SU-DHL-6 (cell line): ENCODE data around the gene RAP1B.

Source experiments
- H2AFZ ChIP-seq: fragments of 200-600 bp; sonication (generic); 2 replicates; pipeline ENCODE4 v1.6.1; 2014; ENCODE audit warnings: low read depth, mild to moderate bottlenecking, moderate library complexity, mixed read lengths, antibody characterized with exemption, low read length; ENCODE audit not compliant: severe bottlenecking
- H3F3A ChIP-seq: fragments of 200-600 bp; shearing (Covaris generic); 2 replicates; pipeline ENCODE4 v1.6.0; 2016; ENCODE audit warnings: antibody characterized with exemption, mild to moderate bottlenecking; ENCODE audit not compliant: insufficient read depth
- H3K27ac ChIP-seq: fragments of 200-600 bp; sonication (generic); 2 replicates; pipeline ENCODE4 v1.5.1; 2016; ENCODE audit warnings: low read depth, mild to moderate bottlenecking, low read length, moderate library complexity, mixed read lengths
- H3K27me3 ChIP-seq: fragments of 200-600 bp; sonication (generic), shearing (Covaris generic); 2 replicates; pipeline ENCODE4 v1.6.0; 2014; ENCODE audit warnings: mild to moderate bottlenecking, low read length
- H3K36me3 ChIP-seq: fragments of 200-600 bp; sonication (generic); 2 replicates; pipeline ENCODE4 v1.6.1; 2014; ENCODE audit warnings: mild to moderate bottlenecking, low read length, mixed read lengths
- H3K4me2 ChIP-seq: fragments of 300-600, 200-600 bp; shearing (Covaris generic), sonication (generic); 2 replicates; pipeline ENCODE4 v1.6.0; 2014; ENCODE audit warnings: low read length, low read depth, mild to moderate bottlenecking; ENCODE audit not compliant: poor library complexity, severe bottlenecking
- H3K4me3 ChIP-seq: fragments of 200-600 bp; sonication (generic); 2 replicates; pipeline ENCODE4 v1.5.1; 2014; ENCODE audit warnings: antibody characterized with exemption, low read length, mild to moderate bottlenecking, mixed read lengths; ENCODE audit not compliant: insufficient read depth, poor library complexity, severe bottlenecking
- H3K79me2 ChIP-seq: fragments of 200-600 bp; sonication (generic); 2 replicates; pipeline ENCODE4 v1.6.1; 2014; ENCODE audit warnings: mild to moderate bottlenecking, low read length, moderate library complexity; ENCODE audit not compliant: insufficient read depth
- H3K9ac ChIP-seq: fragments of 200-600 bp; sonication (generic); 2 replicates; pipeline ENCODE4 v1.7.0; 2014; ENCODE audit warnings: mild to moderate bottlenecking, low read length
- H3K9me2 ChIP-seq: fragments of 200-600 bp; sonication (generic); replicated peaks from 2 replicates; pipeline ENCODE4 v1.6.1; 2014; ENCODE audit warnings: low read length; ENCODE audit not compliant: insufficient read depth
- H3K9me3 ChIP-seq: fragments of 200-600 bp; sonication (generic); 2 replicates; pipeline ENCODE4 v1.6.1; 2014; ENCODE audit warnings: low read length, mixed read lengths; ENCODE audit not compliant: insufficient read depth
- H4K20me1 ChIP-seq: fragments of 200-600 bp; sonication (generic); 2 replicates; pipeline ENCODE4 v1.6.1; 2014; ENCODE audit warnings: low read depth, mild to moderate bottlenecking, antibody characterized with exemption, low read length, moderate library complexity, mixed read lengths
- EZH2phosphoT487 ChIP-seq: fragments of 200-600 bp; sonication (generic), shearing (Covaris generic); conservative IDR thresholded peaks from 2 replicates; pipeline ENCODE4 v1.6.1; 2018; ENCODE audit warnings: mild to moderate bottlenecking, antibody characterized with exemption, low read length, moderate library complexity, mixed read lengths
- TF ChIP-seq, protein P1 (sequence below): fragments of 200-600 bp; sonication (generic); IDR thresholded peaks from one replicate; pipeline ENCODE4 v1.5.1; 2017; ENCODE audit warnings: antibody characterized with exemption, mild to moderate bottlenecking, low read length, moderate library complexity; ENCODE audit not compliant: insufficient read depth, poor library complexity, severe bottlenecking

RAP1B gene

DNA sequence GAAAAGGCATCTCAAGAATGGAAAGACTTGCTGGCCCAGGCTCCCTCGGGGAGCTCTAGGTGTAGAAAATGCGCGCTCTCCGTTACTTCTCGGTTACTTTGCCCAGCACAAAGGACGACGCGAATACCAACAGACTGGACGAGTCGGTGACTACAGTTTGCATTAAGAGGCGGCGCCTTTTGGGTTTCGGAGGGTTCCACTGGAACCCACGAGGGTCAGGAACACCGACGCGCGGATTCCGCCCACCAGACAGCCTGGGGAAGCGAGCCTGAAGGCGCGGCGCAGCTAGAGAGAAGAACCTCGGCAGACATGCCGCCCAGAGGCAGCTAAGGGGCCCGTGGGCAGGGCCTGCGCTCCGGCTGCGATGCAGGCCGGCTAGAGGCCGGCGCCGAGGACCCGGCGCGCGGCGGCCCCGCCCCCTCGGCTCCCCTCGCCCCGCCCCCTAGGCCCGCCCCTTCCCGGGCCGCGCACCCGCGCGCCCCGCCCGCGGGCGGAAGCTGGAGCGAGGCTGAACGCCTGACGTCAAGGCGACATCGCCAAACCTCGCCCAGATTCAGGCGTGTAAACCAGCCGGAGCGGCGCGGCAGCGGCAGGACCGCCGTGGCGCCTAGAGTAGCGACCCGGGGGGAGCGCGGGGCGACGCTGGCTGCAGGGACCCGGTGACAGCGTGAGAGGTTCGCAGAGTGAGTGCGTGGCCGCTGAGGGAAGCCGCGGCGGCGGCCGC, at the start of gene RAP1B:
RAP1B (plus strand) TSS at position 530 of the 724 bp plus-strand sequence. CDS start 37,826 bp downstream, outside the sequence.
- peak within 1 kb of the TSS; percentile 95 for H3K4me2 ChIP-seq
- no peaks in the 10 kb centered on the region for H3K9me3 ChIP-seq
- peak within 1 kb of the TSS; percentile 87 for H3K27ac ChIP-seq

DNA sequence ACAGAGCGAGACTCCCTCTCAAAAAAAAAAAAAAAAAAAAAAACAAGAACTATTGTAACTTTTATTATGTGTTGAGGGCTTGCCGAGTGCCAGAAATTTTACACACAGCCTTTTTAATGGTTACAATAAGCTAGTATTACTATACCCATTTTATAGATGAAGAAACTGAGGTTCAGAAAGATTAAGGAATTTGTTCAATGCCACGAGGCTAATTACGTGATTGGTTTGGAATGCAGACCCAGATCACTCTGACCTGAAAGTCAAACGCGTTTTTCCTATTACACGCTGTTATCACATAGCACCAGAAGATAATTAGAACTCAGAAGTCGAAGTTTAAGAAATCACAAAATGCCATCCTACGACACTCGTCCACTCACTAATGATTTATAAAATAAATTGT, 48.9 kb upstream of the RAP1B start:
- H4K20me1 ChIP-seq, result no peaks in the 10 kb centered on the region
- H3K36me3 ChIP-seq, result no peaks in the 10 kb centered on the region
- no peaks in the 10 kb centered on the region for H3F3A ChIP-seq
- H3K27me3 ChIP-seq, result no peaks in the 10 kb centered on the region
- no peak overlapping the region for H2AFZ ChIP-seq
- H3K4me2 ChIP-seq, result no peak overlapping the region
- TF ChIP-seq, protein P1, sequence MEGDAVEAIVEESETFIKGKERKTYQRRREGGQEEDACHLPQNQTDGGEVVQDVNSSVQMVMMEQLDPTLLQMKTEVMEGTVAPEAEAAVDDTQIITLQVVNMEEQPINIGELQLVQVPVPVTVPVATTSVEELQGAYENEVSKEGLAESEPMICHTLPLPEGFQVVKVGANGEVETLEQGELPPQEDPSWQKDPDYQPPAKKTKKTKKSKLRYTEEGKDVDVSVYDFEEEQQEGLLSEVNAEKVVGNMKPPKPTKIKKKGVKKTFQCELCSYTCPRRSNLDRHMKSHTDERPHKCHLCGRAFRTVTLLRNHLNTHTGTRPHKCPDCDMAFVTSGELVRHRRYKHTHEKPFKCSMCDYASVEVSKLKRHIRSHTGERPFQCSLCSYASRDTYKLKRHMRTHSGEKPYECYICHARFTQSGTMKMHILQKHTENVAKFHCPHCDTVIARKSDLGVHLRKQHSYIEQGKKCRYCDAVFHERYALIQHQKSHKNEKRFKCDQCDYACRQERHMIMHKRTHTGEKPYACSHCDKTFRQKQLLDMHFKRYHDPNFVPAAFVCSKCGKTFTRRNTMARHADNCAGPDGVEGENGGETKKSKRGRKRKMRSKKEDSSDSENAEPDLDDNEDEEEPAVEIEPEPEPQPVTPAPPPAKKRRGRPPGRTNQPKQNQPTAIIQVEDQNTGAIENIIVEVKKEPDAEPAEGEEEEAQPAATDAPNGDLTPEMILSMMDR, result no peak
- no peak for TF ChIP-seq EZH2phosphoT487
- no peaks in the 10 kb centered on the region for H3K79me2 ChIP-seq
- H3K4me3 ChIP-seq, result no peak overlapping the region
- H3K9me2 ChIP-seq, result no peaks in the 10 kb centered on the region
- H3K9me3 ChIP-seq, result no peaks in the 10 kb centered on the region
- no peak overlapping the region for H3K9ac ChIP-seq
- no peak overlapping the region for H3K27ac ChIP-seq

More for the DNA sequence above, at the start of gene RAP1B:
- Histone ChIP-seq H3K4me3 (peak within 1 kb of the TSS; percentile 99), H3K36me3 (no peaks in the 10 kb centered on the region), H2AFZ (peak within 1 kb of the TSS; percentile 86), H3K9me2 (no peaks in the 10 kb centered on the region), H4K20me1 (peaks cover 24% of the 10 kb centered on the region; the same call in 1 of the 2 replicates), H3K79me2 (peaks cover 44% of the 10 kb centered on the region), H3K9ac (peak within 1 kb of the TSS; percentile 91), H3F3A (peaks cover 14% of the 10 kb centered on the region; the same call in 1 of the 2 replicates), H3K27me3 (no peaks in the 10 kb centered on the region)
- TF ChIP-seq, protein P1, result no peak
- TF ChIP-seq EZH2phosphoT487, result no peak

GRCh38 chr12:68564166-68564565, 46.5 kb upstream of the RAP1B start:
- H3K4me3 ChIP-seq, result no peak overlapping the region
- H4K20me1 ChIP-seq, result no peaks in the 10 kb centered on the region
- no peak overlapping the region for H2AFZ ChIP-seq
- H3K9me2 ChIP-seq, result no peaks in the 10 kb centered on the region
- no peak for TF ChIP-seq EZH2phosphoT487
- TF ChIP-seq, protein P1, result no peak
- no peak overlapping the region for H3K4me2 ChIP-seq
- H3K27ac ChIP-seq, result no peak overlapping the region
- H3K9me3 ChIP-seq, result no peaks in the 10 kb centered on the region
- no peaks in the 10 kb centered on the region for H3F3A ChIP-seq
- H3K27me3 ChIP-seq, result no peaks in the 10 kb centered on the region
- H3K36me3 ChIP-seq, result no peaks in the 10 kb centered on the region
- H3K79me2 ChIP-seq, result no peaks in the 10 kb centered on the region
- H3K9ac ChIP-seq, result no peak overlapping the region
